SHP77 (cell line): ENCODE measurements around the gene SCGN.
"Not testable (repeated sequence)": the region's sequence is repeated elsewhere in the genome, so short reads cannot be mapped to it uniquely, and the experiment has no call there.

Experiments used
- DNase-seq, 2 experiments: peaks; one replicate each; lab custom pipeline; 2025; lab: John Stamatoyannopoulos, UW

The SCGN gene

DNA sequence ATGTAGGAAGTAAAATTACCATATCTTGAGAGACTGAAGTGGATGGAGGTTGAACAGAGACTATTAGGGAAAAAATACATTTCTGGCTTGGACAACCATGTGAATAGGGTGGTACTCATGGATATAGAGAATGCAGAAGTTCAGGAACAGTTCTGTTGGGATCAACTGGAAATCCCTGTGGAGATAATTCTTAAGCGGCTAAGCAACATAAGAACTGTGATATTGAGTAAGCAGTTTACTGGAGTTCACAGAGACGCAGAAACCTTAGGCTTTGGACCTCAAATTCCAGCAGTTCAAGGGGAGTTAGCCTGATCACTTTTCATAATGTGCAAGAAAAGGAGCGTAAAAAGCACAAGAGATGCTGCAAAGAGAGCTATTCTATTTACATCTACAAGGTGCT lies 78.9 kb downstream of the SCGN start:
- DNase-seq: no peak

DNA sequence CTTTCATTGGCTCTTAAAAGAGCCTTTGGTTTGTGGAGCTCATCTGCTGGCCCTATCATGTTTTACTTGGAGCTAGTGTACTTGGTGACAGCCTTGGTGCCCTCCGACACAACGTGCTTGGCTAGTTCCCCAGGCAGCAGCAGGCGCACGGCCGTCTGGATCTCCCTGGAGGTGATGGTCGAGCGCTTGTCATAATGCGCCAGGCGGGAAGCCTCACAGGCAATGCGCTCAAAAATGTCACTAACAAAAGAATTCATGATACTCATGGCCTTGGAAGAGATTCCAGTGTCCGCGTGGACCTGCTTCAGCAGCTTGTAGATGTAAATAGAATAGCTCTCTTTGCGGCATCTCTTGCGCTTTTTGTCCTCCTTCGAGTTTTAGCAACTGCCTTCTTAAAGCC lies 79.7 kb downstream of the SCGN start:
- no peak for DNase-seq

DNA sequence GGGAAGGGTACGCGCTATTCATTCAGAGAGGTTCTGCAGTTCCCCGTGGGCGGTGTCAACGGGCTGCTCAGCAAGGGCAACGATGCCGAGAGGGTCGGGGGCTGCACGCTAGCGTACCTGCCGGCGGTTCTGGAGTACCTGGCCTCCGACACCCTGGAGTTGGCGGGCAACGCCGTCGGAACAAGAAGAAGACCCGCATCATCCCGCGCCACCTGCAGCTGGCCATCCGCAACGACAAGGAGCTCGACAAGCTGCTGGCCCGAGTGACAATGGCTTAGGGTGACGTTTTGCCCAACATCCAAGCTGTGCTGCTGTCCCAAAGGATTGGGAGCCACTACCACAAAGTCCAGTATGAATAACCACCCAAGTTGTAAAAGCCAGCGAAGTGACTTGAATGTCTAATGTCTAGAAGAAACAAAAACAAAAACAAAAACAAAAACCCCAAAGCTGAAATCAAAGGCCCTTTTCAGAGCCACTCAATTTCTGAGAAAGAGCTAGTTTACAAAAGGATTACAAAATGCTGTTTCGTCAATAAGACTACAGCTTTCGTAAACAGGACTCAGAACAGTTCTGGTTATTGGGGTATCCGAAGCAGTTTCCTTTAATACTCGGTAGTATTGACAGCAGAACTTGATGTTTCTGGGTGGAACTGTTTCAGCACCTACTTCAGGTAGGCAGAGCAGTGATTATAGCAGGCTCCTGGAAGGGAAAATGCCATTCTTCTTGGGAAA lies 80.6 kb downstream of the SCGN start:
- DNase-seq: no peak

DNA sequence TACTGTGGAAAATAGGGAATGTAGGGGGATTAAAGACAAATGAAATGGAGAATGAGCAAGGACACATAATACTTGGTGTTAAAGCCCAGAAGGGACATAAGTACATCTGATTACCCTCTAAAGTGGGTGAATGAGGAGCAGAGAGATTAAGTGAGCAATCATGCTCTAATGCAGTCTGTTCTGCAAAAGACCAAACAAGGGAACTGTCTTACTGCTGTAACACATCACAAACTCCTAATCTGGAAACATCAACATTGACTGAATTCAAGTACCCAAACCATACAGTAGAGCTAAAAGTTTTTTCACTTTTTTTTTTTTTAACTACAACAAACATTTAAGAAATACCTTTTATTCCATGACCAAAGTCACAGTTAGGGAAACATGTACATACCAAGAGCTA lies 83.2 kb downstream of the SCGN start:
- no peak for DNase-seq

DNA sequence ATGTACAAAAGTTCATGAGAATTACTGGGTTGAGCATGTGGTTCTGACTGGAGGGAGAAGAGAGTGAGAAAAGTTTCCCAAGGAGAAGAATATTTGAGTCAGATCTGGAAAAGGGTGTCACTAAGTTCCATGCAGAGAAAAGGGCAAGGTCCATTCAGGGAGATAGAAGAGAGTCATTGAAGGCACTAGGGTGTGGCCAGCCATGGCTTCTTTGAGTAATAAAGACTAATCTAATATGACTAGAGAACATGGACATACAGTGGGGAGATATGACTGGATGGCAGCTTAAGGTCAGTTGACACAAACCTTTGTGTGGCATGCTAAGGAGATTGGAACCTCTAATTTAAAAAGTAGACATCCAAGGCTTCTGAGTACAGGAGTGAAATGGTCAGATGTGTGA lies 91.9 kb downstream of the SCGN start:
- DNase-seq: no peak

DNA sequence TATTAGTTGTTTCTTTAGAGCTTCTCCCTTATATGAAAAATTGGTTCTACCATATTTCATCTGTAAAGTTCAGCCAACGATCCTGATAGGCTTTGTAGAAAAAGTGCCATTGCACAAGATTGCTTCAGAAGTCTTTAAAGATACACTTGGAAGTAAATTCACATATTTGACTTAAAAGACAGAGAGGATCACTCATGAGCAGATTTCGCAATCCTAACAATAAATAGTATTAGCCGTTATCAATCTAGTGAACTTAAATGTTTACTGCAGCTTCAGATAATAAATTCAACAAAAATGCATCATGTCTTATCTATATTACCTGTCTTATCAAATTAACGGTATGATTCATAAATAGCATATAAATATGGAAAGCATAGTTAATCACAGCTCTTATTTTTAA lies 93.8 kb downstream of the SCGN start:
- no peak for DNase-seq

DNA sequence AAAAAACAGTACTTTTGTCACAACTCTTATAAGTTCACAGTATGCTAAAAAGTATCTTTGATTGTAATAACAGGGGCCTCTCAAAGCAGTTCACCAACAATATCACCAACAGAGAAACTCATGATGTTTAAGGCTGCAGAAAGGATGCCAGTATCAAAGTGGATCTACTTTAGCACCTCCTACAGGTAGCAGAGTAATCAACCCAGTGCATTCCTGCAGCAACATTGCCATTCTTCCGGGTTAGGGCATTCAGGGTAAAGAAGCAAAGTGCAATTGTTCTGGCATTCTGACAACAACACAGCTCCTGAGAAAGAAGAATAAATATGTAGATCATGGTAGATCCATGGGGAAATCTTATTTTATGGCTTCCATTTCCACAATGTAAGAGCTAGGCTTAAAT lies 95.0 kb downstream of the SCGN start:
- DNase-seq: no peak

DNA sequence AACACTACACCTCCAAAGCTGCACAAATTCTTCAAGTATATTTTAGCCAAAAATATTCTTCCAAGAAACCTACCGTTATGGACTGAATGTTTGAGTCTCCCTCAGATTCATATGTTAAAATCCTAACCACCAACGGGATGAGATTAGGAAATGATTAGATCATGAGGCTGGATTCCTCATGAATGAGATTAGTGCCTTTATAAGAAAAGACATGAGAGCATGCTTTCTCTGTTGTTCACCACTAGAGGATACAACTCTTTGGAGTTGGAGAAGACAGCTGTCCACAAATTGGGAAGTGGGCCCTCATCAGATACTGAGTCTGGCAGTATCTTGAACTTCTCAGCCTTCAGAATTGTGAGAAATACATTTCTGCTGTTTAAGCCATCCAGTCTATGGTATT lies 95.5 kb downstream of the SCGN start:
- no peak for DNase-seq

DNA sequence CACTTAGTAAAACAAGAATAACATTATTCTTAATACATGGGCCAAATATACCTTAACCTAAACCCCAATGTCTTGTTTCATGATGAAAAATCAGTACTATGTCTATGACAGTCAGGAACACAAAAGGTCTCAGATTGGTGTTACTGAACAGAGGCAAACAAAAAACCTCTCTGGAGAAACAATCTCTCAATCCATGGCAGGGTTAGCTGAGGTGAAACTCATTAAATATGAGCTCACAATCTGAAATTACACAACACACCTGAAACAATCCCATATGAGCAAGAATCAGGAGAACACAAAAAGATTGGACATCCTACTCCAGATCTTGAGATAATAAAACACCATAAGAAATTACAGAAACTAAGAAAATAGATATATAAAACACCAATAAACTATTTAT lies 96.0 kb downstream of the SCGN start:
- DNase-seq: no peak

DNA sequence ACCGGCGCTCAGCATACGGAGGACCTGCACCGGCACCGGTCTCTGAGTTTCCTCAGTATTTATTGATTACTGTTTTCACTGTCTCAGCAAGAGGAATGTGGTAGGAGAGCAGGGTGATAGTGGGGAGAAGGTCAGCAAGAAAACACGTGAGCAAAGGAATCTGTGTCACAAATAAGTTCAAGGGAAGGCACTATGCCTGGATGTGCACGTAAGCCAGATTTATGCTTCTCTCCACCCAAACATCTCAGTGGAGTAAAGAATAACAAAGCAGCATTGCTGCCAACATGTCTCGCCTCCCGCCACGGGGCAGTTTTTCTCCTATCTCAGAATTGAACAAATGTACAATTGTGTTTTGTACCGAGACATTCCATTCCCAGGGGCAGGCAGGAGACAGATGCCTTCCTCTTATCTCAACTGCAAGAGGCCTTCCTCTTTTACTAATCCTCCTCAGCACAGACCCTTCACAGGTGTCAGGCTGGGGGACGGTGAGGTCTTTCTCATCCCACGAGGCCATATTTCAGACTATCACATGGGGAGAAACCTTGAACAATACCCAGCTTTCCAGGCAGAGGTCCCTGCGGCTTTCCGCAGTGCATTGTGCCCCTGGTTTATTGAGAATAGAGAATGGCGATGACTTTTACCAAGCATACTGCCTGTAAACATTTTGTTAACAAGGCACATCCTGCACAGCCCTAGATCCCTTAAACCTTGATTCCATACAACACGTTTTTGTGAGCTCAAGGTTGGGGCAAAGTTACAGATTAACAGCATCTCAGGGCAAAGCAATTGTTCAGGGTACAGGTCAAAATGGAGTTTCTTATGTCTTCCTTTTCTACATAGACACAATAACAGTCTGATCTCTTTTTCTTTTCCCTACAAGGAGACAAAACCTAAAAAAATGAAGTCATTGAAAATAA lies 96.8 kb downstream of the SCGN start:
- not testable (repeated sequence) for DNase-seq

DNA sequence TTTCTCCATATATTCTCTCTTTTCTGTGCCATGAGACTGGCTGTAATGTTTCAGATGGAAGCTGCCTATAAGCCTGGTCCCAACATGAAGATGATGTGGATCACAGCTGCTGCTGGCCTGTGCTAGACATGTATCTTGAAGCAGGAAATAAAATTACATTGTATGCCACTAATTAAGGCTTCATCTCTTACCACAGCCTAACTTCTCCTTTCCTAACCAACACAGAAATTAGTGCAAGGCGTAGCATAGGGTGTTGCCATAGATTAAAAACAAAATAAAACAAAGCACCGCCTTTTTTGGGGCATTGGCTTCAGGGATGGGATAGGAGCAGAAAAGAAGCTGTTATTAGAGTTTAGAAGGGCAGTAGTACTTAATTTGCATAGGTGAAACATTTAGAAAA lies 97.8 kb downstream of the SCGN start:
- DNase-seq: no peak

DNA sequence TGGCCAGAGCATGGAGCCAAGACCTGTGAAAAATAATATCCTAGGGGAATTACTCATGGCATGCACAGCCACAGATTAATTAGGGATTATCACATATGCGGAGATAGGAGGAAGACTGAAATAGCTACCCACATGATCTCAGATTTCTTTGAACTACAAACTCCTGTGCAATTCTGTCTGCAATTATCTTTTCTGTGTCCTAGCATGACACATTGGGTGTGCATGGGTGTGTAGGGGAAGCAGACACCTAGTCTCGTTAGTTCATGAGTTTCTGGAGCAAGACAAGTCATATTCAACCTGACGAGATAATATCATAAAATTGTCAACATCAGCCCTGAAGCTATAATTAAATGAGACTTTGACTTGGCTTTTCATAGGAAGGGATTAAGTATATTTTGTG lies 98.9 kb downstream of the SCGN start:
- no peak for DNase-seq
